GM21360 (cell line): ENCODE data around the gene FRYL.
"Not testable (repeated sequence)": the region's sequence is repeated elsewhere in the genome, so short reads cannot be mapped to it uniquely, and the experiment has no call there.

ENCODE experiments used
- ATAC-seq: cut with Tn5 transposase; IDR thresholded peaks from one replicate; pipeline ENCODE4 v1.9.1; 2021; ENCODE audit warnings: mild to moderate bottlenecking, moderate library complexity; ENCODE audit not compliant: unreplicated experiment

Gene FRYL

DNA sequence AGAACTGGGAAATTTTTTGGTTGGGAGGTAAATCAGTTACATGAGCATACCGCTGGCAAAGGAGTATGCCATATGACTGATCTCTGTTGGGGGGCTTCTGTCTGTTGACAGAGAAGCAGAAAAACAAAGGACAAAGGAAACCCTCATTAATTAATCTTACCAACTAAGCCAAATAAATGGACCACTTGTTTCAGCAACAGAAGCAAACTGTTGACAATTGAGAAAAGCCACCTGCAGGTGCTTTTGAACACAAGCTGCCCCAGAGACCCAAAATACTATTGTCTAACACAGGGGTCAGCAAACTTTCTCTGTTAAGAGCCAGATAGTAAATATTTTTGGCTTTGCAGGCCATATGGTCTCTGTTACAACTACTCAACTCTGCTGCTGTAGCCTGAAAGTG is 7.0 kb upstream of the FRYL start:
- ATAC-seq, result no peak

DNA sequence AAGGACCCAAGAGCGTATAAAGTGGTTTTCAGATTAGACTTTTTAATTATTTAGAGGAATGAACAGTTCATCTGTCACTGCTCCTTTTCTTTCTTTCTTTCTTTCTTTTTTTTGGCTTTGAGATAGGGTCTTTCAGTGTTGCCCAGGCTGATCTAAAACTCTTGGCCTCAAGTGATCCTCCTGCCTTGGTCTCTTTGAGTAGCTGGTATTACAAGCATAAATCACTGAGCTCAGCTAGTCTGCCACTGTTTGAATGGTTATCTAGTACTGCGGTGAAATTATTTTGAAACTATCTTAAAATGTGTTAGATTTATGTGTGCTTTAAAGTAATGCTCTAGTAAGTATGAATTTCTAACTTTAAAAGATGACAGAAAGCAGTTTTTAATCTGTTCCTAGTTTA is 6.5 kb upstream of the FRYL start:
- no peak for ATAC-seq

DNA sequence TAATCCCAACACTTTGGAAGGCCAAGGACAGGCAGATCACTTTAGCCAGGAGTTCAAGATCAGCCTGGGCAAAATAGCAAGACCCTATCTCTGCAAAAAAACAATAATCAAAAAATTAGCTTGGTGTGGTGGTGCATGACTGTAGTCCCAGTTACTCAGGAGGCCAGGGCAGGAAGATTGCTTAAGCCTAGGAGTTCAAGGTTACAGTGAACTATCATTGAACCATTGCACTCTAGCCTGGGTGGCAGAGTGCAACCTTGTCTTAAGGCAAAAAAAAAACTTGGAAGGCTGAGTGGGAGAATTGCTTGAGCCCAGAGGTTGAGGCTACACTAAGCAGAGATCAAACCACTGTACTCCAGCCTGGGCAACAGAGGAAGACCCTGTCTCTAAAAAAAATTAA is 5.2 kb upstream of the FRYL start:
- ATAC-seq, result no peak

DNA sequence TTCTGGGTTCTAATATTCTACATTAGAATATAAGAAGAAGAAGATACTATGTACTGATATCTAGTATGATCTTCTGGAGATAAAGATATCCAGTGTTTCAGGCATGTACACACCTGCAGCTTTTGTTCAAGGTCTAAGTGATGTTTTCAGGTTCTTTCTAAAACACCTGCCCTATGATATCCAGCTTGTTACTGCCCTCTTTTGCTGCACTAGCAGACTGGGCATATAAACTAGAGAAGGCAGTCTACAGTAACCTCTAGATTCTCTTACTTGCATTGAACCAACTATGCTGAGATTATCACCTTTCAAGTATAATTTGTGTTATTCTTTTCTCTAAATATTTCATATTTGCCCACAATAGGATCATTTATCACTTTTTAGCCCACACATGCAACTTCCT is 1.9 kb upstream of the FRYL start:
- no peak for ATAC-seq

GRCh38 chr4:48780865-48781214 is 761 bp upstream of the FRYL start:
- no peak for ATAC-seq

- ATAC-seq, result peak; percentile 35
Measured at GRCh38 chr4:48779095-48779997, 733 bp downstream of the FRYL start.

GRCh38 chr4:48778431-48779094 is 1.5 kb downstream of the FRYL start:
- ATAC-seq, result no peak

GRCh38 chr4:48777739-48778138 is 2.3 kb downstream of the FRYL start:
- ATAC-seq, result no peak

DNA sequence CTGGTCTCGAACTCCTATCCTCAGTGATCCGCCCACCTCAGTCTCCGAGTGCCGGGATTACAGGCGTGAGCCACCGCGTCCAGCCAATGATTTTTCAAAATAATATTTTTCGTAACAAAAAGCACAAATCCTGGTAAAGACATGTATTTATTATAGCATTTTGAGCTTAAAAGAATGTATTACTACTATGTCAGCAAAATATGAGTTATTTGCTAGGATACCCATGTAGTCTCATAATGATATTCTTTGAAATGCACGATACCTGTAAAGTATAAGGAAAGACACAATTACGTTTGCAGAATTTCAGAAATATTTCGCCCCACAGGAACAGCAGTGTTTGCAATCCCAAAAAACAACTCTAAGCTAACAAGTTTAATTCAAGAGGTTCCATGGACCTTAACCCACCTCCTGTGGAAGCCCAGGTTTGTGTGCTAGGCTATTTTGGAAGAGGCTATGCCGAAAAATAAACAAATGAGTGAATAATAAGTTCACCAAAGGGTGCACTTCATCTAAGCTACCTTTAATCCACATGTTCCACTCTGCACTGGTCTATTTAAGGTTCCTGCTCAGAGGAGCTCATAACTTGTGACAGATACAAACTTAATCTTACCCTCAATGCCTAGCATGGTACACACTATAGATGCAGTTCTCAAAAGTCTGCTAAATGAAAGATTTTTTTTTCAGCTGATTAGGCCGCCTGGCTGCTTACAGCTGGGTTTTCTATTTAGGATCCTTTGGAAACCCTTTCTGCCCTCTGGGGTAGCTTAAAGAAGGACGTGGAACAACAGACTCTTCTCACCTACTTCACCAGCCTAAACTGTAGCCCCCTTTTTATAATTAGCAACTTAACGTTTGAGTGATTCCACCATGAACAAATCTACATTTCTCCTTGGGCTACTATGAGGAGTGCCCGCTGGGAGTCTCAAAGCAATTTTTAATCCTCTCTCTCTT is 5.0 kb downstream of the FRYL start:
- no peak for ATAC-seq

DNA sequence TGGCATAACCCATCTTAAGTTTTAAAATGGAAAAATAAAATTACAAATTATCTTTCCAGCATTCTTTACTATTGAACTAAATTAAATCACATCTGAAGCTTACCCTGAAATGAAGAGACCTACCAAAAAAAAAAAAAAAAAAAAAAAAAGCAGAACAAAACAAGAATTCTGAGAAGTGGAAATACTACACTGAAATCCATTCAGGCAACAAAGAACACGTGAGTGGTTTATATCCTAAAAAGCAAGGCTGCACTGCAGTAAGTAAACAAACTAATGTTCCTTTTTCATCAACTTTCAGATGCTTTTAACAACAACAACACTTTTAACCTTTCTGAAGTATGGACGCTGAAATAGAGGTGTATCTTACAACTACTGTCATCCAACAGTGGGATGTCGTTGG is 7.5 kb downstream of the FRYL start:
- no peak for ATAC-seq

DNA sequence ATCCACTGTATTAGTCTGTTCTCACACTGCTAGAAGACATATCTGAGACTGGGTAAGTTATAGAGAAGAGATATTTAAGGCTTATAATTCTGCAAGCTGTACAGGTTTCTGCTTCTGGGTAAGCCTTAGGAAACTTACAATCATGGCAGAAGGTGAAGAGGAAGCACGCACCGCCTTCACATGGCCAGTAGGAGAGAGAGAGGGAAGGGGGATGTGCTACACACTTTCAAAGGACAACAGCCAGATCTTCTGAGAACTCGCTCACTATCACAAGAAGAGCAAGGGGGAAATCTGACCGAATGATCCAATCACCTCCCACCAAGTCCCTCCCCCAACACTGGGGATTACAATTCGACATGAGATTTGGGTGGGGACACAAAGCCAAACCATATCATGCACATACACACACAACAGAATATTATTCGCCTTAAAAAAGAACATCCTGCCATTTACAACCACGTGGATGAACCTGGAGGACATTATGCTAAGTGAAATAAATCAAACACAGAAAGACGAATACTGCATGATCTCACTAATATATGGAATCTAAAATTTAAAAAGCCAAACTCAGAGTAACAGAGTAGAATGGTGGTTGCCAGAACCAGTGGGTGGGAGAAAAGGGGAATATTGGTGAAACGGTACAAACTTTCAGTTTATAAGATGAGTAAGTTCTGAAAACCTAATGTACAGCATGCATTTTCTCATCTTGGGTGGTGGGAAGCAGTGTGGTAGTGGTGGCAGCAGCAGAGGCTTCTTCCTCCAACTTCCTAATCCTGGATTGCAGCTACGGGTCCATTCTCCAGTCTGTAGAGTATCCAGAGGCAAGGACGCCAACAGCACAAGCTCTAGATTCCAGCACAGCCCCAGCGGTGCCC is 12.8 kb downstream of the FRYL start:
- ATAC-seq, result no peak

- ATAC-seq, result peak; percentile 66
Measured at GRCh38 chr4:48766131-48766792, 13.8 kb downstream of the FRYL start.

GRCh38 chr4:48762408-48762807 is 17.7 kb downstream of the FRYL start:
- no peak for ATAC-seq

DNA sequence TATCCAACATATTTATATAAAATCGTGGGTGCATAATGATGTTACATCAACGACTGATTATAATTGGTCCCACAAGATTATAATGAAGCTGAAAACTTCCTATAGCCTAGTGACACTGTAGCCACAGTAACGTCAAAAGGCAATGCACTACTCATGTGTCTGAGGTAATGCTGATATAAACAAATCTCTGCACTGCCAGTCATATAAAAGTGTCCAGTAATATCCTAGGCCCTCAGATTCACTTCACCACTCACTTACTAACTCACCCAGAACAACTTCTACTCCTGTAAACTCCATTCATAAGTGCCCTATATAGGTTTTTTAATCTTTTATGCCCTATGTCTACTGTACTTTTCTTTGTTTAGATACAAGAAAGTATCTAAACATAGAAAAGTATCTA is 18.8 kb downstream of the FRYL start:
- no peak for ATAC-seq

DNA sequence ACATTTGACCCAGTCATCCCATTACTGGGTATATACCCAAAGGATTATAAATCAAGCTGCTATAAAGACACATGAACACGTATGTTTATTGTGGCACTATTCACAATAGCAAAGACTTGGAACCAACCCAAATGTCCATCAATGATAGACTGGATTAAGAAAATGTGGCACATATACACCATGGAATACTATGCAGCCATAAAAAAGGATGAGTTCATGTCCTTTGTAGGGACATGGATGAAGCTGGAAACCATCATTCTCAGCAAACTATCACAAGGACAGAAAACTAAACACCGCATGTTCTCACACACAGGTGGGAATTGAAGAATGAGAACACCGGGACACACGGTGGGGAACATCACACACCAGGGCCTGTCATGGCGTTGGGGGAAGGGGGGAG is 21.4 kb downstream of the FRYL start:
- not testable (repeated sequence) for ATAC-seq

GRCh38 chr4:48756689-48757220 is 23.3 kb downstream of the FRYL start:
- no peak for ATAC-seq

GRCh38 chr4:48755281-48755680 is 24.8 kb downstream of the FRYL start:
- no peak for ATAC-seq

DNA sequence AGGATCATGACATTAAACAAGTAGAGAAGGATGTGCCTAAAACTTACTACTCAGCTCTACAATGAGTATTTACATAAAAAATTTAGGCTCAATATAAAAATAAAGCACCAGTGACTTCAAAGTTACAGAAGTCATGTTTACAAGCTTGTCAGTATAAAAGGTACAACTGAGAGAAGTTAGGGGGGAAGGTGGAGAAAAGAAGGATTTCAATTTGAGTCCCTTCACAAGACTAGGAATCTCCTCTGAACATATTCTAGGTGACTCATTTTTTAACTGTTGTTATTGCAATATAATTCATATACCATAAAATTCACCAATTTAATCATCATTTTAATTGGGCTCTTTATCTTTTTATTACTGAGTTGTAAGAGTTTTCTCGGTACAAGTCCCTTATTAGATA is 26.9 kb downstream of the FRYL start:
- no peak for ATAC-seq

- ATAC-seq, result no peak
Measured at GRCh38 chr4:48752726-48753125, 27.4 kb downstream of the FRYL start.

GRCh38 chr4:48752246-48752645 is 27.8 kb downstream of the FRYL start:
- ATAC-seq, result no peak
